GM10266 (cell line): Measurements from ENCODE around the gene RPTOR.

ENCODE experiments used
- DNase-seq: peaks from one replicate; pipeline ENCODE4 v3.0.0; 2012; ENCODE audit errors: extremely low spot score
- CTCF ChIP-seq: IDR thresholded peaks from 2 replicates; pipeline ENCODE4 v1.5.1; 2012; ENCODE audit warnings: mild to moderate bottlenecking, low read depth; ENCODE audit not compliant: control insufficient read depth, insufficient read depth; ENCODE audit errors: missing control alignments

RPTOR gene

GRCh38 chr17:80957461-80957941 is 412.9 kb downstream of the RPTOR start:
- DNase-seq, result no peak
- no peak for TF ChIP-seq CTCF

GRCh38 chr17:80959330-80960036 is 414.8 kb downstream of the RPTOR start:
- no peak for DNase-seq
- no peak for TF ChIP-seq CTCF

GRCh38 chr17:80960037-80960796 is 415.6 kb downstream of the RPTOR start:
- no peak for DNase-seq
- TF ChIP-seq CTCF, result no peak

GRCh38 chr17:80960797-80961452 is 416.3 kb downstream of the RPTOR start:
- no peak for TF ChIP-seq CTCF
- DNase-seq, result no peak

- no peak for DNase-seq
- no peak for TF ChIP-seq CTCF
Measured at GRCh38 chr17:80961541-80962330, 417.1 kb downstream of the RPTOR start.

GRCh38 chr17:80962356-80963329 is 418.0 kb downstream of the RPTOR start:
- TF ChIP-seq CTCF, result no peak
- DNase-seq, result no peak
